HepG2 (cell line): ENCODE measurements around the gene FANCF. TPM values are rescaled to one million over a fixed set of nuclear protein-coding genes. Genes with fewer than 3 reads are reported as not detected.

Source experiments
- ATAC-seq: fragments of 200-7000 bp; cut with Tn5 transposase; 3 replicates; pipeline ENCODE4 v1.9.1; 2020; ENCODE audit warnings: mild to moderate bottlenecking, moderate library complexity
- BruUV-seq: library from RNA; stranded (reverse); fragments of 400-500 nt; replicated peaks from 2 replicates; lab custom pipeline; 2021; lab: Mats Ljungman, UMichigan
- CTCF ChIA-PET: fragments of 300-600 bp; formaldehyde crosslinking; extraction: SDS; loops from one replicate; lab custom pipeline; 2021; ENCODE audit warnings: low total read pairs, inconsistent platforms, low intra/inter-chr PET ratio; lab: Yijun Ruan, JAX
- POLR2A ChIA-PET: fragments of 350-600 bp; sonication (Branson Sonifier 250); formaldehyde crosslinking; loops from one replicate; lab custom pipeline; 2020; ENCODE audit warnings: antibody characterized with exemption, inconsistent platforms; lab: Yijun Ruan, JAX
- DNase-seq: peaks from one replicate; pipeline ENCODE4 v3.0.0-alpha.2; 2015; ENCODE audit warnings: low spot score
- FAIRE-seq: peaks from 3 replicates; lab custom pipeline; 2011; peaks lifted over from hg19 to GRCh38; lab: Jason Lieb, UNC
- H2AFZ ChIP-seq: one replicate; pipeline ENCODE4 v1.6.1; 2011; ENCODE audit warnings: low read length, inconsistent platforms
- H3K27ac ChIP-seq: fragments of 300-600 bp; 3 replicates; pipeline ENCODE4 v1.8.0; 2011; ENCODE audit warnings: mixed run types, mild to moderate bottlenecking, mixed read lengths, low read length, inconsistent platforms; ENCODE audit not compliant: insufficient read depth; ENCODE audit errors: extremely low read length
- H3K27me3 ChIP-seq, 2 experiments: fragments of 200-600 bp in 1 of 2; 2 replicates in 1 of 2; 3 replicates in 1 of 2; pipeline versions ENCODE4 v1.6.0 to v1.8.0; 2011; ENCODE audit warnings: low read length in 2 of 2, mild to moderate bottlenecking in 2 of 2, moderate library complexity in 2 of 2, inconsistent platforms in 1 of 2; ENCODE audit not compliant: insufficient read depth in 2 of 2, control insufficient read depth in 1 of 2
- H3K36me3 ChIP-seq, 2 experiments: fragments of 200-600 bp in 1 of 2; replicated peaks in 1 of 2; 2 replicates in 1 of 2; 3 replicates in 1 of 2; pipeline versions ENCODE4 v1.5.1 to v1.8.0; 2011; ENCODE audit warnings: low read length in 2 of 2, inconsistent platforms in 1 of 2; ENCODE audit not compliant: insufficient read depth in 2 of 2, control insufficient read depth in 1 of 2
- H3K4me1 ChIP-seq: 2 replicates; pipeline ENCODE4 v1.5.1; 2012; ENCODE audit warnings: low read length, inconsistent platforms; ENCODE audit not compliant: insufficient read depth
- H3K4me2 ChIP-seq: 2 replicates; pipeline ENCODE4 v1.6.0; 2011; ENCODE audit warnings: low read depth, low read length, inconsistent platforms
- H3K4me3 ChIP-seq, 3 experiments: fragments of 200-600 bp in 1 of 3; sonication (generic), shearing (Covaris generic) in 1 of 3; replicated peaks in 1 of 3; 2 replicates each; pipeline ENCODE4 v1.5.1; 2011 to 2016; ENCODE audit warnings: low read length in 3 of 3, inconsistent platforms in 2 of 3, low read depth in 2 of 3, mild to moderate bottlenecking in 2 of 3, control low read depth in 1 of 3, mixed read lengths in 1 of 3; ENCODE audit not compliant: insufficient read depth in 1 of 3
- H3K79me2 ChIP-seq: one replicate; pipeline ENCODE4 v1.6.1; 2011; ENCODE audit warnings: low read length, inconsistent platforms; ENCODE audit not compliant: insufficient read depth
- H3K9ac ChIP-seq: 2 replicates; pipeline ENCODE4 v1.6.0; 2011; ENCODE audit warnings: mild to moderate bottlenecking, low read depth, low read length, inconsistent platforms; ENCODE audit not compliant: insufficient read depth
- H3K9me3 ChIP-seq: 2 replicates; pipeline ENCODE4 v1.5.1; 2012; ENCODE audit warnings: mild to moderate bottlenecking, low read length
- H4K20me1 ChIP-seq: 2 replicates; pipeline ENCODE4 v1.6.0; 2011; ENCODE audit warnings: inconsistent platforms, mild to moderate bottlenecking, low read length, moderate library complexity; ENCODE audit not compliant: insufficient read depth
- CCDC6 ChIP-seq: sonication (generic); formaldehyde crosslinking; IDR thresholded peaks from 2 replicates; pipeline ENCODE4 v1.8.1; 2022; ENCODE audit warnings: mild to moderate bottlenecking, missing genetic modification reagents, moderate library complexity
- HOXA3 ChIP-seq: sonication (generic); formaldehyde crosslinking; IDR thresholded peaks from 2 replicates; pipeline ENCODE4 v1.5.0; 2020; ENCODE audit warnings: missing genetic modification reagents
- KAT7 ChIP-seq: IDR thresholded peaks from 2 replicates; pipeline ENCODE4 v1.6.1; 2018; ENCODE audit warnings: borderline replicate concordance, missing compliant biosample characterization
- NR2F6 ChIP-seq, 2 experiments: IDR thresholded peaks; 2 replicates each; pipeline ENCODE4 v1.6.1; 2016; ENCODE audit warnings: antibody characterized with exemption in 1 of 2, mild to moderate bottlenecking in 1 of 2
- PPARG ChIP-seq: conservative IDR thresholded peaks from 2 replicates; pipeline ENCODE4 v1.6.1; 2016; ENCODE audit warnings: missing biosample characterization, missing genetic modification reagents
- RFXAP ChIP-seq: sonication (generic); formaldehyde crosslinking; IDR thresholded peaks from 2 replicates; pipeline ENCODE4 v1.4.0; 2020; ENCODE audit warnings: missing genetic modification reagents, borderline replicate concordance
- SMC3 ChIP-seq: IDR thresholded peaks from 2 replicates; pipeline ENCODE4 v1.6.1; 2011; ENCODE audit warnings: low read length, improper control_type of control experiment
- SNAI1 ChIP-seq: sonication (generic); formaldehyde crosslinking; IDR thresholded peaks from 2 replicates; pipeline ENCODE4 v1.5.0; 2020; ENCODE audit warnings: mild to moderate bottlenecking, missing genetic modification reagents, borderline replicate concordance
- SOX5 ChIP-seq: IDR thresholded peaks from 2 replicates; pipeline ENCODE4 v1.6.1; 2016; ENCODE audit warnings: borderline replicate concordance
- STAG1 ChIP-seq: sonication (generic); formaldehyde crosslinking; IDR thresholded peaks from 2 replicates; pipeline ENCODE4 v1.4.0; 2020; ENCODE audit warnings: missing genetic modification reagents
- TEAD3 ChIP-seq: optimal IDR thresholded peaks from 2 replicates; pipeline ENCODE3; 2016; ENCODE audit warnings: borderline replicate concordance
- ZNF468 ChIP-seq: sonication (generic); formaldehyde crosslinking; IDR thresholded peaks from 2 replicates; pipeline ENCODE4 v1.8.0; 2022; ENCODE audit warnings: mild to moderate bottlenecking, moderate library complexity, missing genetic modification reagents
- ZNF766 ChIP-seq: sonication (generic); formaldehyde crosslinking; IDR thresholded peaks from 2 replicates; pipeline ENCODE4 v1.5.0; 2020; ENCODE audit warnings: missing genetic modification reagents, borderline replicate concordance
- ZNF777 ChIP-seq: sonication (generic); formaldehyde crosslinking; IDR thresholded peaks from 2 replicates; pipeline ENCODE4 v1.4.0; 2020; ENCODE audit warnings: missing genetic modification reagents
- in situ Hi-C: cut with HindIII; loops from 2 replicates; pipeline ENCODE4 v1.10.0; 2017; ENCODE audit warnings: low pct_unique_long_range_greater_than_20kb; ENCODE audit not compliant: extremely low pct_ligation_motif_present
- intact Hi-C: fragments of 100-400 bp; cut with micrococcal nuclease; formaldehyde crosslinking; loops from one replicate; pipeline ENCODE4 v1.10.0; 2022; ENCODE audit not compliant: unreplicated experiment
- polyA plus RNA-seq, 8 experiments: library from polyadenylated mRNA; depleted of rRNA in 3 of 8; stranded (reverse) in 7 of 8; unstranded in 1 of 8; fragments of >200 nt; fragmentation: Illumina TruSeq in 4 of 8; extraction: Trizol in 4 of 8; gene quantifications; 2 replicates each; pipeline versions ENCODE4 v1.2.1 to v1.2.3, GENCODE V29; 2011 to 2016; ENCODE audit warnings: low read depth in 4 of 8, missing spikeins in 1 of 8, mixed read lengths in 1 of 8; ENCODE audit not compliant: insufficient read depth in 1 of 8
- total RNA-seq, 5 experiments: library from RNA; depleted of rRNA; stranded (reverse); fragments of >200 nt; fragmentation: Illumina TruSeq; extraction: Trizol; gene quantifications; 2 replicates each; pipeline ENCODE4 v1.2.3, GENCODE V29; 2016; ENCODE audit warnings: low read depth in 1 of 5
- TF ChIP-seq, protein P1 (sequence below): sonication (generic); formaldehyde crosslinking; IDR thresholded peaks from 2 replicates; pipeline ENCODE4 v1.5.0; 2020; ENCODE audit warnings: mild to moderate bottlenecking, missing genetic modification reagents, moderate library complexity
- TF ChIP-seq, protein P2 (sequence below): sonication (generic); formaldehyde crosslinking; IDR thresholded peaks from 2 replicates; pipeline ENCODE4 v1.5.0; 2020; ENCODE audit warnings: mild to moderate bottlenecking, missing genetic modification reagents
- TF ChIP-seq, protein P3 (sequence below): IDR thresholded peaks from 2 replicates; pipeline ENCODE4 v1.6.1; 2012; ENCODE audit warnings: low read depth, low read length, improper control_type of control experiment

Gene FANCF
- total and polyA plus RNA-seq, 2 of the 13 experiments (the other 11 are each of a cell fraction or from before 2014, with no cell fraction given), result 2.5 to 9.7 TPM

DNA sequence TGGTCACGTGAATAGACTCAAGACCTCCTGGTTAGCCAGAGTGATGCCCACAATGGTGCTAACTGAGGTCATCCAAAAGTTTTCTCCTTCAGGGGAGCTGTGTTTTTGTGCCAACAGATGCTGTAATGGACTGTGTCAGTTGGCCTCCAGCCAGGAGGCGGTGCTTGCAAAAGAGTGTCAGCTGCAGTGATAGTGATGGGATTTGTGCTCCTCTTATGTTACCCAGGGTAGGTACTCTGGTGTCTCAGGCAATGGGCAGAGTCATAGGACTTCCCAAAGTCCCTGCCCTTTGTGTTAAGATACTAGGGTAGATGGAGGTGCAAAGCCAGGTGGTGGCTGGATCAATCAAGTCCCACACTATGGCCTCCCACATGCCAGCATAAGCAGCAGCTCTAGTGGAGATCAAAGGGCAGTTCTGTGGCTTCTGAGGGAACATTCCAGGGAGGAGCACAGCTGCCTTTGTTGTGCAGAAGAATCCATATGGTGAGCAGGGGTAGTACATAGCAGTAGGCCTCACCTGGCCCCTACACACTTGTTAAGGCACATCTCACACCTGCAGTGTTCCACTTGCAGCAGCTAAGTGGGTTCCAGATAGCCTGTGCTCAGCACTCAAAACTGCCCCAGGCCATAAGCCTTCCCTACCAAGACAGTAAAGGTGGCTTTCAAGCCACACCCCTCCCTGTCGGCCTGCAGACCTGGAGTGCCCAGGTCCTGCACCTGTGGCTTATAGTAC lies 9.4 kb upstream of the FANCF start (continued):
- TF ChIP-seq CCDC6 (CRISPR knock-in tag) (peak; percentile 59; the same call in 1 of the 2 replicates), RFXAP (CRISPR knock-in tag) (0 out of 2 replicates have a peak, but pooled peaks have one; percentile 20), SNAI1 (CRISPR knock-in tag) (peak; percentile 64; the same call in 1 of the 2 replicates)
- TF ChIP-seq, all 625 proteins: peak for 153

DNA sequence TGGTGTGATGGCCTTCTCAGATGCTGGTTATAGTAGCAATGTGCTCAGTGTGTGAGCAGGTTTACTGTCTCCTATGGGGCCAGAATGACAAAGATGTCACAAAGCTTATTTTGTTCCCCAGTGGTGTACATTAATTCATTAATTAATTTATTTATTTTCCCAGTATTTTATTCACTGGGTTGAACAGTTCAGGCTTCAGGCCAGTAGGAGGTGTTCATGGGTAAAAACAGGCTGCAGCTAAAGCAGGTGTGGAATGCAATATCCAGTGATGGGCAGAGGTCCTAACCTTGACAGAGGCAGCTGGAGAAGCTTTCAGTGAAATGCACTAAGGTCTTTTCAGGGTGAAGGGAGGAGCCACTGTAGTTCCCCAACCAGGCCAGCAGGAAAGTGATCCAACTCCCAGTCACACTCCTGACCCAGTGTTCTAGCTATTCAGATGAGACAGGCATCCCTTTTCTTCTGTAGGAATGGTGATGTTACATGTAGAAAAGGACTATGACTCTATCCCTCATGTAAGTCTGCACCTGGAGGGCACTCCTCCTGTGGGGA lies 7.8 kb upstream of the FANCF start:
- Histone ChIP-seq H3K9me3 (no peaks in the 10 kb centered on the region), H2AFZ (no peak overlapping the region), H3K4me3 (no peak overlapping the region), H3K27ac (no peak overlapping the region), H3K79me2 (peaks cover 2% of the 10 kb centered on the region), H4K20me1 (no peaks in the 10 kb centered on the region), H3K36me3 (no peaks in the 10 kb centered on the region), H3K27me3 (no peaks in the 10 kb centered on the region), H3K4me1 (peaks cover 34% of the 10 kb centered on the region), H3K9ac (no peak overlapping the region), H3K4me2 (no peak overlapping the region)
- no peak for FAIRE-seq
- DNase-seq, result peak; percentile 55
- BruUV-seq, result no TSS peak
- ChIA-PET POLR2A (interaction anchor here (1.1 to 3.1 kb wide), 2 partner anchors 9 to 33 kb away, joined by 7 to 55 read pairs; partner anchors contain the start of genes FANCF and GAS2), CTCF (interaction anchor here (1.1 kb wide), 1 partner anchor 154 kb away, joined by 4 read pairs; no protein-coding TSS in a partner anchor)
- in situ Hi-C loops, result no loop called here
- peak; percentile 50 for ATAC-seq
- intact Hi-C loops, result loop anchor here (1.0 to 2.0 kb wide), 2 partner anchors 47 to 97 kb away; no protein-coding TSS in a partner anchor
- TF ChIP-seq, protein P1, sequence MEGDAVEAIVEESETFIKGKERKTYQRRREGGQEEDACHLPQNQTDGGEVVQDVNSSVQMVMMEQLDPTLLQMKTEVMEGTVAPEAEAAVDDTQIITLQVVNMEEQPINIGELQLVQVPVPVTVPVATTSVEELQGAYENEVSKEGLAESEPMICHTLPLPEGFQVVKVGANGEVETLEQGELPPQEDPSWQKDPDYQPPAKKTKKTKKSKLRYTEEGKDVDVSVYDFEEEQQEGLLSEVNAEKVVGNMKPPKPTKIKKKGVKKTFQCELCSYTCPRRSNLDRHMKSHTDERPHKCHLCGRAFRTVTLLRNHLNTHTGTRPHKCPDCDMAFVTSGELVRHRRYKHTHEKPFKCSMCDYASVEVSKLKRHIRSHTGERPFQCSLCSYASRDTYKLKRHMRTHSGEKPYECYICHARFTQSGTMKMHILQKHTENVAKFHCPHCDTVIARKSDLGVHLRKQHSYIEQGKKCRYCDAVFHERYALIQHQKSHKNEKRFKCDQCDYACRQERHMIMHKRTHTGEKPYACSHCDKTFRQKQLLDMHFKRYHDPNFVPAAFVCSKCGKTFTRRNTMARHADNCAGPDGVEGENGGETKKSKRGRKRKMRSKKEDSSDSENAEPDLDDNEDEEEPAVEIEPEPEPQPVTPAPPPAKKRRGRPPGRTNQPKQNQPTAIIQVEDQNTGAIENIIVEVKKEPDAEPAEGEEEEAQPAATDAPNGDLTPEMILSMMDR (CRISPR knock-in tag), result peak; percentile 44
- TF ChIP-seq STAG1 (CRISPR knock-in tag) (peak; percentile 44), ZNF468 (CRISPR knock-in tag) (no peak), NR2F6 (IDR thresholded peaks at IDR 0.05) (no peak), NR2F6 (CRISPR knock-in tag; IDR thresholded peaks at IDR 0.05) (no peak), KAT7 (CRISPR knock-in tag) (no peak), TEAD3 (peak; percentile 31), ZNF777 (CRISPR knock-in tag) (no peak), ZNF766 (no peak), SMC3 (peak; percentile 20; the same call in 1 of the 2 replicates), HOXA3 (CRISPR knock-in tag) (no peak), SOX5 (CRISPR knock-in tag) (0 out of 2 replicates have a peak, but pooled peaks have one; percentile 14), PPARG (CRISPR knock-in tag) (no peak)
- TF ChIP-seq, protein P2, sequence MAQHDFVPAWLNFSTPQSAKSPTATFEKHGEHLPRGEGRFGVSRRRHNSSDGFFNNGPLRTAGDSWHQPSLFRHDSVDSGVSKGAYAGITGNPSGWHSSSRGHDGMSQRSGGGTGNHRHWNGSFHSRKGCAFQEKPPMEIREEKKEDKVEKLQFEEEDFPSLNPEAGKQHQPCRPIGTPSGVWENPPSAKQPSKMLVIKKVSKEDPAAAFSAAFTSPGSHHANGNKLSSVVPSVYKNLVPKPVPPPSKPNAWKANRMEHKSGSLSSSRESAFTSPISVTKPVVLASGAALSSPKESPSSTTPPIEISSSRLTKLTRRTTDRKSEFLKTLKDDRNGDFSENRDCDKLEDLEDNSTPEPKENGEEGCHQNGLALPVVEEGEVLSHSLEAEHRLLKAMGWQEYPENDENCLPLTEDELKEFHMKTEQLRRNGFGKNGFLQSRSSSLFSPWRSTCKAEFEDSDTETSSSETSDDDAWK (CRISPR knock-in tag), result no peak
- TF ChIP-seq, protein P3, sequence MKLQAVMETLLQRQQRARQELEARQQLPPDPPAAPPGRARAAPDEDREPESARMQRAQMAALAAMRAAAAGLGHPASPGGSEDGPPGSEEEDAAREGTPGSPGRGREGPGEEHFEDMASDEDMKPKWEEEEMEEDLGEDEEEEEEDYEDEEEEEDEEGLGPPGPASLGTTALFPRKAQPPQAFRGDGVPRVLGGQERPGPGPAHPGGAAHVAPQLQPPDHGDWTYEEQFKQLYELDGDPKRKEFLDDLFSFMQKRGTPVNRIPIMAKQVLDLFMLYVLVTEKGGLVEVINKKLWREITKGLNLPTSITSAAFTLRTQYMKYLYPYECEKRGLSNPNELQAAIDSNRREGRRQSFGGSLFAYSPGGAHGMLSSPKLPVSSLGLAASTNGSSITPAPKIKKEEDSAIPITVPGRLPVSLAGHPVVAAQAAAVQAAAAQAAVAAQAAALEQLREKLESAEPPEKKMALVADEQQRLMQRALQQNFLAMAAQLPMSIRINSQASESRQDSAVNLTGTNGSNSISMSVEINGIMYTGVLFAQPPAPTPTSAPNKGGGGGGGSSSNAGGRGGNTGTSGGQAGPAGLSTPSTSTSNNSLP, result peak; percentile 41; the same call in 1 of the 2 replicates
